ENCODE measurements around the gene XYLT1. TPM values are rescaled to one million over a fixed set of nuclear protein-coding genes. Genes with fewer than 3 reads are reported as not detected.

XYLT1 gene
- total and polyA plus RNA-seq, 2 experiments from 2014 or later = 4.5 to 26.3 TPM

GRCh38 chr16:17345043-17345442 is 125.7 kb downstream of the XYLT1 start:
- Histone ChIP-seq H3K9me2 (ENCODE audit: insufficient read depth) (no peaks in the 10 kb centered on the region), H3K9ac (peak overlapping the region; percentile 44; the same call in 1 of the 2 replicates), H3K36me3 (ENCODE audit: low read depth) (no peaks in the 10 kb centered on the region), H3K9me3 (ENCODE audit: low read depth) (no peaks in the 10 kb centered on the region), H3K4me2 (ENCODE audit: unreplicated experiment) (no peak overlapping the region), H3K27me3 (replicated peaks; ENCODE audit: insufficient read depth) (no peaks in the 10 kb centered on the region), H3K79me2 (ENCODE audit: insufficient read depth) (peaks cover 75% of the 10 kb centered on the region), H4K20me1 (ENCODE audit: insufficient read depth) (no peaks in the 10 kb centered on the region), H3K4me1 (ENCODE audit: insufficient read depth) (peaks cover 22% of the 10 kb centered on the region), H3K27ac (peak overlapping the region; percentile 53), H3F3A (ENCODE audit: insufficient read depth) (peaks cover 29% of the 10 kb centered on the region), H2AFZ (no peak overlapping the region), H3K4me3 (no peak overlapping the region)
- no peak for TF ChIP-seq EZH2phosphoT487 (IDR thresholded peaks at IDR 0.05; ENCODE audit: insufficient read depth, low read depth)
- in situ Hi-C loops (cut with MboI) = no loop called here
- DNase-seq = peak; percentile 92
- WGBS, 2 experiments (ENCODE audit: low coverage in 1 of 2, low lambda C conversion rate in 2 of 2, missing lambda C conversion rate in 2 of 2) = 13 to 18% methylated on average over 5 of the region's 5 CpGs

DNA sequence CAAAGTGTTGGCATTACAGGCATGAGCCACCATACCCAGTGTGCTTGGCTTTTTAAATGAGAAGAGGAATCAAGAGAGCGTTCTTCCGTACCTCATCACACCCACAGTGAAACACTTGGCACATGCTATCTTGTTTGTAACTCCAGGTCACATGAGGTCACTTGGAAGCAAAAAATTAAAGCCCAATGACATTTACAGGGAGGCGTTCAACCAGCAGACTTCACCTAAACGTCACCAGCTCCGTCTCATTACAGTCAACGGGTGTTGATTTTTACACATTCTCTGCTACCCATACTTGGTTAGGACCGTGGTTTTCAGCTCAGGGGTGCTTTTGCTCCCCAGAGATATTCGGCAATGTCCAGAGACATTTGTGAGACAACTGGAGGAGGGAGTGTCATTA is 127.0 kb downstream of the XYLT1 start:
- H3K9me2 ChIP-seq (ENCODE audit: insufficient read depth) = no peaks in the 10 kb centered on the region
- H3K4me2 ChIP-seq (ENCODE audit: unreplicated experiment) = no peak overlapping the region
- WGBS, 2 experiments (ENCODE audit: low coverage in 1 of 2, low lambda C conversion rate in 2 of 2, missing lambda C conversion rate in 2 of 2) = 43 to 48% methylated on average over 8 of the region's 8 CpGs
- peaks cover 29% of the 10 kb centered on the region for H3F3A ChIP-seq (ENCODE audit: insufficient read depth)
- in situ Hi-C loops (cut with MboI) = no loop called here
- no peaks in the 10 kb centered on the region for H3K27me3 ChIP-seq (replicated peaks; ENCODE audit: insufficient read depth)
- H3K9ac ChIP-seq = no peak overlapping the region
- H4K20me1 ChIP-seq (ENCODE audit: insufficient read depth) = no peaks in the 10 kb centered on the region; the same call in 1 of the 2 replicates
- no peak for TF ChIP-seq EZH2 (IDR thresholded peaks at IDR 0.05; ENCODE audit: insufficient read depth, poor library complexity, severe bottlenecking)
- TF ChIP-seq EZH2phosphoT487 (IDR thresholded peaks at IDR 0.05; ENCODE audit: insufficient read depth, low read depth) = no peak
- no peaks in the 10 kb centered on the region for H3K9me3 ChIP-seq (ENCODE audit: low read depth)
- no peak overlapping the region for H3K4me3 ChIP-seq
- H3K27ac ChIP-seq = no peak overlapping the region
- peaks cover 84% of the 10 kb centered on the region for H3K79me2 ChIP-seq (ENCODE audit: insufficient read depth)
- H2AFZ ChIP-seq = no peak overlapping the region
- no peak for DNase-seq
- H3K4me1 ChIP-seq (ENCODE audit: insufficient read depth) = peaks cover 21% of the 10 kb centered on the region
- H3K36me3 ChIP-seq (ENCODE audit: low read depth) = no peaks in the 10 kb centered on the region

DNA sequence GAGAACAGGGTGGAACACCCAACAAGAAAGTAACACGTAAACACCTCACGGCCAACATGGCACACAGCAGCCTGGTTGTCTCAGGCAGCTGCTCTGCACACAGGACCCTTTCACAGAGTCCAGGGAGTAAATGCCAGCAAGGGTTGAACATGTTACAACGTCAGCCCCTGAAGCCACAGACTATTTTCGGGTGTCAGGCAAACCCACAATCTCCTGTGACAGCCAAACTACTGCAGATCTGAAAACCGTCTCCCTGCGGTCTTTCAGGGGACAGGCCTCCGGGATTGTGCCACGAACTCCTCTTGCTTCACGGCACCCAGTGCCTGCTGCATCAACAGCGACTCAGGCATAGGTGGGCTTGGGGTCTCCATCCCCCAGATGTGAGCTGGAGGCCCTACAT is 127.7 kb downstream of the XYLT1 start:
- no peak overlapping the region for H2AFZ ChIP-seq
- no peak overlapping the region for H3K4me3 ChIP-seq
- in situ Hi-C loops (cut with MboI) = no loop called here
- H3K9me3 ChIP-seq (ENCODE audit: low read depth) = no peaks in the 10 kb centered on the region
- H3K9me2 ChIP-seq (ENCODE audit: insufficient read depth) = no peaks in the 10 kb centered on the region
- DNase-seq = no peak
- H3K4me1 ChIP-seq (ENCODE audit: insufficient read depth) = peaks cover 21% of the 10 kb centered on the region
- no peaks in the 10 kb centered on the region for H3K27me3 ChIP-seq (replicated peaks; ENCODE audit: insufficient read depth)
- no peak overlapping the region for H3K4me2 ChIP-seq (ENCODE audit: unreplicated experiment)
- no peak overlapping the region for H3K27ac ChIP-seq
- WGBS, 2 experiments (ENCODE audit: low coverage in 1 of 2, low lambda C conversion rate in 2 of 2, missing lambda C conversion rate in 2 of 2) = 72 to 76% methylated on average over 10 of the region's 10 CpGs
- H3F3A ChIP-seq (ENCODE audit: insufficient read depth) = peaks cover 29% of the 10 kb centered on the region
- H3K79me2 ChIP-seq (ENCODE audit: insufficient read depth) = peaks cover 91% of the 10 kb centered on the region
- H3K9ac ChIP-seq = no peak overlapping the region
- no peaks in the 10 kb centered on the region; the same call in 1 of the 2 replicates for H4K20me1 ChIP-seq (ENCODE audit: insufficient read depth)
- no peaks in the 10 kb centered on the region for H3K36me3 ChIP-seq (ENCODE audit: low read depth)
- TF ChIP-seq EZH2 (IDR thresholded peaks at IDR 0.05; ENCODE audit: insufficient read depth, poor library complexity, severe bottlenecking) (no peak), EZH2phosphoT487 (IDR thresholded peaks at IDR 0.05; ENCODE audit: insufficient read depth, low read depth) (no peak)

DNA sequence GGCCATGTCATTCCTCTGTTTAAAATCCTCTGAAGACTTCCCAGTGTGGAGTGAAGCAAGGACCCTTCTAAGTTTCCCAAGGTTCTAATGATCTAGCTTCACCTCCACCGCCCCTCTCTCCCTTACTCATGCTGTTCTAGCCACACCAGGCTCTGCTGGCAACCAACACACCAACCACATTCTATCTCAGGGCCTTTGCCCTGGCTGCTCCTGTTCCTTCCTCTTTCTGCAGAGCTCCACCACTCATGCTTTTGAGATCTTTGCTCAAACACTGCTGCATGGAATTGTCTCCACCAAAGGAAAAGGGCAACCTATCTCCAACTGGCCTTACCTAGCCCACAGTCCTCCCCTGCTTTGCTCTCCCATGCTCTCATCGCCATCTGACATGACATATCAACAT is 128.7 kb downstream of the XYLT1 start:
- Histone ChIP-seq H3F3A (ENCODE audit: insufficient read depth) (peaks cover 29% of the 10 kb centered on the region), H3K36me3 (ENCODE audit: low read depth) (no peaks in the 10 kb centered on the region), H3K9me2 (ENCODE audit: insufficient read depth) (no peaks in the 10 kb centered on the region), H3K9ac (no peak overlapping the region), H3K4me1 (ENCODE audit: insufficient read depth) (peaks cover 21% of the 10 kb centered on the region), H3K9me3 (ENCODE audit: low read depth) (no peaks in the 10 kb centered on the region), H3K4me3 (no peak overlapping the region), H3K27ac (no peak overlapping the region), H3K79me2 (ENCODE audit: insufficient read depth) (peaks cover 89% of the 10 kb centered on the region), H3K4me2 (ENCODE audit: unreplicated experiment) (no peak overlapping the region), H3K27me3 (replicated peaks; ENCODE audit: insufficient read depth) (no peaks in the 10 kb centered on the region), H2AFZ (no peak overlapping the region), H4K20me1 (ENCODE audit: insufficient read depth) (no peaks in the 10 kb centered on the region; the same call in 1 of the 2 replicates)
- in situ Hi-C loops (cut with MboI) = no loop called here
- no peak for TF ChIP-seq EZH2phosphoT487 (IDR thresholded peaks at IDR 0.05; ENCODE audit: insufficient read depth, low read depth)
- TF ChIP-seq EZH2 (IDR thresholded peaks at IDR 0.05; ENCODE audit: insufficient read depth, poor library complexity, severe bottlenecking) = no peak
- DNase-seq = no peak
- WGBS, 2 experiments (ENCODE audit: low coverage in 1 of 2, low lambda C conversion rate in 2 of 2, missing lambda C conversion rate in 2 of 2) = 89 to 94% methylated on average over 2 of the region's 2 CpGs

DNA sequence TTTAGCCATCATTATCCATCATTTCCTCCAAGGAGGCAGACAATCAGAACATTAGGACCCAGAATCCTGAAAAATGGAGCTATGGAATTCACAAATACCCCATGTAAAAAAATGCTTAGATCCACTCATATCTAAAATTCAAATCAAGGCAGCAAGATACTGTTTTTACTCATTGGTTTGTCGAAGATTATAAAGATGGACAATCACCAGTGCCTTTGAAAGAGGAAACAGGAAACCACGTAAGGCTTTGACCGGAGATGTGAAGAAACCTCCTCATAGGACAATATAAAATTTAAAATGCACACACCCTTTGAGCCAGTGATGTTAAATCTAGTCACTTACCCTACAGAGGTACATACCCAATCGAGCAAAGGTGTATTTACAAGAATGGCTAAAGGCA is 130.0 kb downstream of the XYLT1 start:
- DNase-seq = no peak
- no peaks in the 10 kb centered on the region; the same call in 1 of the 2 replicates for H4K20me1 ChIP-seq (ENCODE audit: insufficient read depth)
- H3K4me3 ChIP-seq = no peak overlapping the region
- H3K79me2 ChIP-seq (ENCODE audit: insufficient read depth) = peaks cover 80% of the 10 kb centered on the region
- no peak overlapping the region for H2AFZ ChIP-seq
- peaks cover 37% of the 10 kb centered on the region for H3F3A ChIP-seq (ENCODE audit: insufficient read depth)
- H3K4me2 ChIP-seq (ENCODE audit: unreplicated experiment) = no peak overlapping the region
- TF ChIP-seq EZH2phosphoT487 (IDR thresholded peaks at IDR 0.05; ENCODE audit: insufficient read depth, low read depth) = no peak
- TF ChIP-seq EZH2 (IDR thresholded peaks at IDR 0.05; ENCODE audit: insufficient read depth, poor library complexity, severe bottlenecking) = no peak
- no peaks in the 10 kb centered on the region for H3K9me3 ChIP-seq (ENCODE audit: low read depth)
- H3K27ac ChIP-seq = no peak overlapping the region
- WGBS, 2 experiments (ENCODE audit: low coverage in 1 of 2, low lambda C conversion rate in 2 of 2, missing lambda C conversion rate in 2 of 2) = 94 to 97% methylated on average over 4 of the region's 4 CpGs
- peaks cover 25% of the 10 kb centered on the region for H3K4me1 ChIP-seq (ENCODE audit: insufficient read depth)
- H3K27me3 ChIP-seq (replicated peaks; ENCODE audit: insufficient read depth) = no peaks in the 10 kb centered on the region
- H3K9ac ChIP-seq = no peak overlapping the region
- in situ Hi-C loops (cut with MboI) = no loop called here
- no peaks in the 10 kb centered on the region for H3K9me2 ChIP-seq (ENCODE audit: insufficient read depth)
- no peaks in the 10 kb centered on the region for H3K36me3 ChIP-seq (ENCODE audit: low read depth)
